HepG2 (cell line): ENCODE results near the gene KLHDC7A. TPM values are rescaled to one million over a fixed set of nuclear protein-coding genes. Genes with fewer than 3 reads are reported as not detected.

ENCODE experiments used
- HMG20B ChIP-seq: conservative IDR thresholded peaks from 2 replicates; pipeline ENCODE4 v1.6.1; 2016; ENCODE audit warnings: missing genetic modification reagents, missing compliant biosample characterization
- HNF1B ChIP-seq: sonication (generic); formaldehyde crosslinking; IDR thresholded peaks from 2 replicates; pipeline ENCODE4 v1.5.1; 2020; ENCODE audit warnings: mild to moderate bottlenecking, moderate library complexity, missing genetic modification reagents
- IRF9 ChIP-seq: sonication (generic); formaldehyde crosslinking; IDR thresholded peaks from 2 replicates; pipeline ENCODE4 v1.8.0; 2022; ENCODE audit warnings: missing genetic modification reagents, mild to moderate bottlenecking, borderline replicate concordance
- JARID2 ChIP-seq: sonication (generic); formaldehyde crosslinking; IDR thresholded peaks from 2 replicates; pipeline ENCODE4 v1.8.1; 2023; ENCODE audit warnings: missing genetic modification reagents, inconsistent platforms; ENCODE audit not compliant: insufficient replicate concordance
- JUN ChIP-seq: sonication (generic); formaldehyde crosslinking; IDR thresholded peaks from 2 replicates; pipeline ENCODE4 v1.4.0; 2020; ENCODE audit warnings: mild to moderate bottlenecking, missing genetic modification reagents
- LCORL ChIP-seq, 2 experiments: fragments of 450-650 bp in 1 of 2; sonication (generic) in 1 of 2; formaldehyde crosslinking in 1 of 2; IDR thresholded peaks; 2 replicates each; pipeline versions ENCODE4 v1.5.0 to v1.6.1; 2017 to 2020; ENCODE audit warnings: antibody characterized with exemption in 1 of 2, missing genetic modification reagents in 1 of 2
- NR2F6 ChIP-seq, 2 experiments: IDR thresholded peaks; 2 replicates each; pipeline ENCODE4 v1.6.1; 2016; ENCODE audit warnings: antibody characterized with exemption in 1 of 2, mild to moderate bottlenecking in 1 of 2
- PHF20 ChIP-seq: sonication (generic); formaldehyde crosslinking; IDR thresholded peaks from 2 replicates; pipeline ENCODE4 v1.5.0; 2020; ENCODE audit warnings: mild to moderate bottlenecking, missing genetic modification reagents
- POGZ ChIP-seq: sonication (generic); formaldehyde crosslinking; IDR thresholded peaks from 2 replicates; pipeline ENCODE4 v1.4.0; 2020; ENCODE audit warnings: mild to moderate bottlenecking, missing genetic modification reagents
- POLR2A ChIP-seq, 2 experiments: IDR thresholded peaks; 2 replicates each; pipeline ENCODE4 v1.6.1; 2011; ENCODE audit warnings: low read depth in 2 of 2, low read length in 2 of 2, mild to moderate bottlenecking in 1 of 2, moderate library complexity in 1 of 2; ENCODE audit not compliant: insufficient read depth in 1 of 2
- SOX6 ChIP-seq, 2 experiments: fragments of 450-650 bp in 1 of 2; sonication (generic) in 1 of 2; formaldehyde crosslinking in 1 of 2; IDR thresholded peaks; 2 replicates each; pipeline versions ENCODE4 v1.4.0 to v1.6.1; 2017 to 2020; ENCODE audit warnings: antibody characterized with exemption in 1 of 2, mild to moderate bottlenecking in 1 of 2, missing genetic modification reagents in 1 of 2
- ZBED4 ChIP-seq: sonication (generic); formaldehyde crosslinking; IDR thresholded peaks from 2 replicates; pipeline ENCODE4 v1.4.0; 2020; ENCODE audit warnings: missing genetic modification reagents, borderline replicate concordance
- ZFP1 ChIP-seq: IDR thresholded peaks from 2 replicates; pipeline ENCODE4 v1.6.1; 2016
- ZNF34 ChIP-seq: sonication (generic); formaldehyde crosslinking; IDR thresholded peaks from 2 replicates; pipeline ENCODE4 v1.4.0; 2020; ENCODE audit warnings: mild to moderate bottlenecking, missing genetic modification reagents, borderline replicate concordance
- ZNF687 ChIP-seq: sonication (generic); formaldehyde crosslinking; IDR thresholded peaks from 2 replicates; pipeline ENCODE4 v1.5.1; 2020; ENCODE audit warnings: mild to moderate bottlenecking, missing genetic modification reagents, moderate library complexity
- ZNF747 ChIP-seq: sonication (generic); formaldehyde crosslinking; IDR thresholded peaks from 2 replicates; pipeline ENCODE4 v1.8.1; 2023; ENCODE audit warnings: missing genetic modification reagents, mild to moderate bottlenecking, borderline replicate concordance
- ZNF883 ChIP-seq: sonication (generic); formaldehyde crosslinking; IDR thresholded peaks from 2 replicates; pipeline ENCODE4 v1.5.1; 2020; ENCODE audit warnings: mild to moderate bottlenecking, missing genetic modification reagents; ENCODE audit errors: not compliant biosample characterization
- polyA plus RNA-seq, 8 experiments: library from polyadenylated mRNA; depleted of rRNA in 3 of 8; stranded (reverse) in 7 of 8; unstranded in 1 of 8; fragments of >200 nt; fragmentation: Illumina TruSeq in 4 of 8; extraction: Trizol in 4 of 8; gene quantifications; 2 replicates each; pipeline versions ENCODE4 v1.2.1 to v1.2.3, GENCODE V29; 2011 to 2016; ENCODE audit warnings: low read depth in 4 of 8, missing spikeins in 1 of 8, mixed read lengths in 1 of 8; ENCODE audit not compliant: insufficient read depth in 1 of 8
- total RNA-seq, 5 experiments: library from RNA; depleted of rRNA; stranded (reverse); fragments of >200 nt; fragmentation: Illumina TruSeq; extraction: Trizol; gene quantifications; 2 replicates each; pipeline ENCODE4 v1.2.3, GENCODE V29; 2016; ENCODE audit warnings: low read depth in 1 of 5

Gene KLHDC7A
- total and polyA plus RNA-seq, 2 of the 13 experiments (the other 11 are each of a cell fraction or from before 2014, with no cell fraction given): 0.15 to 1.8 TPM

- peak; percentile 95 for TF ChIP-seq ZBED4 (CRISPR knock-in tag)
- peak; percentile 94 for TF ChIP-seq HNF1B (CRISPR knock-in tag)
- no peak for TF ChIP-seq SOX6 (IDR thresholded peaks at IDR 0.05)
- TF ChIP-seq SOX6 (CRISPR knock-in tag; IDR thresholded peaks at IDR 0.05): peak; percentile 48; the same call in 1 of the 2 replicates
- no peak for TF ChIP-seq JARID2 (CRISPR knock-in tag)
- TF ChIP-seq ZFP1 (CRISPR knock-in tag): no peak
- TF ChIP-seq LCORL (IDR thresholded peaks at IDR 0.05): no peak
- TF ChIP-seq LCORL (CRISPR knock-in tag; IDR thresholded peaks at IDR 0.05): peak; percentile 90
- no peak for TF ChIP-seq JUN (CRISPR knock-in tag)
- peak; percentile 71; the same call in 1 of the 2 replicates for TF ChIP-seq ZNF34 (CRISPR knock-in tag)
- no peak for TF ChIP-seq PHF20 (CRISPR knock-in tag)
- peak; percentile 36; the same call in 1 of the 2 replicates for TF ChIP-seq POGZ (CRISPR knock-in tag)
- no peak for TF ChIP-seq ZNF747 (CRISPR knock-in tag)
- no peak for TF ChIP-seq NR2F6 (IDR thresholded peaks at IDR 0.05)
- TF ChIP-seq NR2F6 (CRISPR knock-in tag; IDR thresholded peaks at IDR 0.05): peak; percentile 52; the same call in 1 of the 2 replicates
- no peak for TF ChIP-seq HMG20B (CRISPR knock-in tag)
- TF ChIP-seq POLR2A (IDR thresholded peaks at IDR 0.05; ENCODE audit: insufficient read depth in 1 of 2, low read depth in 2 of 2, low read length in 2 of 2): peak; percentile 44 to 70; a peak in 2 of 4 replicates
- TF ChIP-seq ZNF883: peak; percentile 82
- TF ChIP-seq IRF9: 0 out of 2 replicates have a peak, but pooled peaks have one; percentile 43
- TF ChIP-seq ZNF687 (CRISPR knock-in tag): peak; percentile 84
Measured at GRCh38 chr1:18480315-18481189, at the start of gene KLHDC7A (continued).
